Keratinocyte (primary cell): Measurements from ENCODE around the gene ART4. TPM values are rescaled to one million over a fixed set of nuclear protein-coding genes. Genes with fewer than 3 reads are reported as not detected.

ENCODE experiments used
- DNase-seq: peaks from one replicate; pipeline ENCODE4 v3.0.0-alpha.2; 2011; ENCODE audit warnings: low read depth, missing footprints, low spot score
- FAIRE-seq: peaks from 2 replicates; lab custom pipeline; 2011; peaks lifted over from hg19 to GRCh38; lab: Jason Lieb, UNC
- H2AFZ ChIP-seq: 2 replicates; pipeline ENCODE4 v1.6.0; 2012; ENCODE audit warnings: low read length, control low read depth, inconsistent platforms; ENCODE audit not compliant: control insufficient read depth
- H3K27ac ChIP-seq: 2 replicates; pipeline ENCODE4 v1.5.1; 2011; ENCODE audit warnings: low read length; ENCODE audit not compliant: control insufficient read depth, insufficient read depth
- H3K27me3 ChIP-seq: 3 replicates; pipeline ENCODE4 v1.6.0; 2011; ENCODE audit warnings: low read length; ENCODE audit not compliant: control insufficient read depth, insufficient read depth; ENCODE audit errors: extremely low read depth
- H3K36me3 ChIP-seq, 2 experiments: 2 replicates in 1 of 2; 3 replicates in 1 of 2; pipeline ENCODE4 v1.5.1; 2011; ENCODE audit warnings: low read length in 2 of 2, mild to moderate bottlenecking in 1 of 2; ENCODE audit not compliant: control insufficient read depth in 2 of 2, insufficient read depth in 2 of 2; ENCODE audit errors: extremely low read depth in 1 of 2
- H3K4me1 ChIP-seq: 3 replicates; pipeline ENCODE4 v1.5.1; 2011; ENCODE audit warnings: low read length; ENCODE audit not compliant: control insufficient read depth, insufficient read depth; ENCODE audit errors: extremely low read depth
- H3K4me2 ChIP-seq: 3 replicates; pipeline ENCODE4 v1.6.0; 2011; ENCODE audit warnings: low read depth, low read length; ENCODE audit not compliant: control insufficient read depth, insufficient read depth; ENCODE audit errors: extremely low read depth
- H3K4me3 ChIP-seq, 3 experiments: fragments of 200-600 bp in 1 of 3; sonication (generic) in 1 of 3; 2 replicates in 2 of 3; 3 replicates in 1 of 3; pipeline ENCODE4 v1.5.1; 2011 to 2016; ENCODE audit warnings: low read length in 3 of 3, mild to moderate bottlenecking in 3 of 3, control low read depth in 2 of 3, inconsistent platforms in 1 of 3, low read depth in 1 of 3, mixed read lengths in 1 of 3, mixed run types in 1 of 3, moderate library complexity in 1 of 3; ENCODE audit not compliant: control insufficient read depth in 2 of 3, insufficient read depth in 2 of 3; ENCODE audit errors: extremely low read depth in 1 of 3
- H3K79me2 ChIP-seq: 2 replicates; pipeline ENCODE4 v1.6.0; 2012; ENCODE audit warnings: low read length; ENCODE audit not compliant: control insufficient read depth, insufficient read depth
- H3K9ac ChIP-seq: 3 replicates; pipeline ENCODE4 v1.6.0; 2011; ENCODE audit warnings: low read length; ENCODE audit not compliant: control insufficient read depth, insufficient read depth; ENCODE audit errors: extremely low read depth
- H3K9me1 ChIP-seq: 3 replicates; pipeline ENCODE4 v1.6.0; 2011; ENCODE audit warnings: low read length; ENCODE audit not compliant: control insufficient read depth, insufficient read depth; ENCODE audit errors: extremely low read depth
- H3K9me3 ChIP-seq: 2 replicates; pipeline ENCODE4 v1.5.1; 2012; ENCODE audit warnings: low read depth, low read length; ENCODE audit not compliant: control insufficient read depth
- H4K20me1 ChIP-seq: 3 replicates; pipeline ENCODE4 v1.6.0; 2011; ENCODE audit warnings: low read length; ENCODE audit not compliant: control insufficient read depth, insufficient read depth; ENCODE audit errors: extremely low read depth
- CTCF ChIP-seq, 3 experiments: IDR thresholded peaks in 1 of 3; conservative IDR thresholded peaks in 1 of 3; optimal IDR thresholded peaks in 1 of 3; 2 replicates in 2 of 3; 3 replicates in 1 of 3; pipeline versions ENCODE3 to v1.5.1; 2011; ENCODE audit warnings: low read length in 3 of 3, mild to moderate bottlenecking in 3 of 3, moderate library complexity in 2 of 3, control low read depth in 1 of 3, inconsistent platforms in 1 of 3; ENCODE audit not compliant: insufficient read depth in 2 of 3; ENCODE audit errors: extremely low read depth in 1 of 3
- EZH2 ChIP-seq: IDR thresholded peaks from one replicate; pipeline ENCODE4 v1.6.1; 2012; ENCODE audit warnings: inconsistent platforms, mild to moderate bottlenecking, low read length, moderate library complexity
- dilution Hi-C: fragments of 300-500 bp; cut with MboI; formaldehyde crosslinking; loops from one replicate; pipeline ENCODE4 v1.7.0; 2020; ENCODE audit warnings: low sequenced_read_pairs; ENCODE audit not compliant: extremely low pct_ligation_motif_present
- polyA plus RNA-seq, 5 experiments: library from polyadenylated mRNA; depleted of rRNA in 3 of 5; stranded (reverse) in 3 of 5; stranded (forward) in 1 of 5; unstranded in 1 of 5; fragments of >200 nt; gene quantifications; 1 replicate in 1 of 5; 2 replicates in 3 of 5; 3 replicates in 1 of 5; pipeline versions ENCODE4 v1.2.1 to v1.2.3, GENCODE V29; 2011 to 2012; ENCODE audit warnings: missing spikeins in 2 of 5, low read depth in 1 of 5, low replicate concordance in 1 of 5

Gene ART4
- polyA plus RNA-seq, 1 donor (not counting 4 experiments of a cell fraction or from before 2014, with no cell fraction given), result not detected

- Histone ChIP-seq H3K27ac (no peak overlapping the region), H3K36me3 (no peaks in the 10 kb centered on the region), H3K4me1 (peaks cover 12% of the 10 kb centered on the region), H3K9ac (no peak overlapping the region), H3K9me3 (no peaks in the 10 kb centered on the region), H4K20me1 (no peaks in the 10 kb centered on the region), H3K4me3 (no peak overlapping the region), H3K4me2 (no peak overlapping the region), H2AFZ (no peak overlapping the region), H3K27me3 (no peaks in the 10 kb centered on the region), H3K79me2 (no peaks in the 10 kb centered on the region), H3K9me1 (no peaks in the 10 kb centered on the region)
- TF ChIP-seq EZH2 (no peak), CTCF (optimal IDR thresholded peaks at IDR 0.05 in 1 of 3, IDR thresholded peaks at IDR 0.05 in 1 of 3, conservative IDR thresholded peaks at IDR 0.05 in 1 of 3; ENCODE audit: extremely low read depth in 1 of 3, insufficient read depth in 2 of 3, low read length in 3 of 3) (no peak)
- FAIRE-seq, result no peak
- dilution Hi-C loops, result no loop called here
- DNase-seq, result no peak
Measured at GRCh38 chr12:14825256-14825655, 18.1 kb downstream of the ART4 start.

- Histone ChIP-seq H3K4me2 (no peak overlapping the region), H3K4me3 (no peak overlapping the region), H3K36me3 (no peaks in the 10 kb centered on the region), H4K20me1 (no peaks in the 10 kb centered on the region), H3K79me2 (no peaks in the 10 kb centered on the region), H3K4me1 (peaks cover 12% of the 10 kb centered on the region), H3K9ac (no peak overlapping the region), H3K27ac (no peak overlapping the region), H2AFZ (no peak overlapping the region), H3K9me3 (no peaks in the 10 kb centered on the region), H3K9me1 (no peaks in the 10 kb centered on the region), H3K27me3 (no peaks in the 10 kb centered on the region)
- DNase-seq (no peak), FAIRE-seq (no peak)
- no peak for TF ChIP-seq CTCF (optimal IDR thresholded peaks at IDR 0.05 in 1 of 3, IDR thresholded peaks at IDR 0.05 in 1 of 3, conservative IDR thresholded peaks at IDR 0.05 in 1 of 3; ENCODE audit: extremely low read depth in 1 of 3, insufficient read depth in 2 of 3, low read length in 3 of 3)
- no peak for TF ChIP-seq EZH2
- dilution Hi-C loops, result no loop called here
Measured at GRCh38 chr12:14824012-14824634, 19.2 kb downstream of the ART4 start.
